Measurements from ENCODE around the gene PLA2G4F.

PLA2G4F gene

DNA sequence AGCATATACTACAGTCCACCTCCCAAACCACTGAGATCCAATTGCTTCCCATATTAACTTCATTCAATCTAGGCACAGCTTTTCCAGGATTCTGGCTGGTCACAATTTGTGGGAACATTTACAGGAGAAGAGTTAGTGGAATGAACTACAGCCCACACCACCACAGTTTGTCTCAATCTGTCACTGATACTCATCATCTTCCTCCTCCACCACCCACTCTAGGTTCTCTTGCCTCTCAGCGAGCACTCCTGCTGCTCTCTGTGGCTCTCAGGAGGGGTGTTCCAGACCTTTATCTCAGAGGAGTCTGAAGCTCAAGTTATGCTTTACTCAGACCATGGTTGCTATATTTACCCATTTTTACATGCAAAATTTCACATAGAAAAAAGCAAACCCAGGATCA lies 36.2 kb downstream of the PLA2G4F start:
- H3K27me3 ChIP-seq = no peaks in the 10 kb centered on the region
- DNase-seq = no peak
- H3K4me1 ChIP-seq = peaks cover 10% of the 10 kb centered on the region
- TF ChIP-seq, protein P1, sequence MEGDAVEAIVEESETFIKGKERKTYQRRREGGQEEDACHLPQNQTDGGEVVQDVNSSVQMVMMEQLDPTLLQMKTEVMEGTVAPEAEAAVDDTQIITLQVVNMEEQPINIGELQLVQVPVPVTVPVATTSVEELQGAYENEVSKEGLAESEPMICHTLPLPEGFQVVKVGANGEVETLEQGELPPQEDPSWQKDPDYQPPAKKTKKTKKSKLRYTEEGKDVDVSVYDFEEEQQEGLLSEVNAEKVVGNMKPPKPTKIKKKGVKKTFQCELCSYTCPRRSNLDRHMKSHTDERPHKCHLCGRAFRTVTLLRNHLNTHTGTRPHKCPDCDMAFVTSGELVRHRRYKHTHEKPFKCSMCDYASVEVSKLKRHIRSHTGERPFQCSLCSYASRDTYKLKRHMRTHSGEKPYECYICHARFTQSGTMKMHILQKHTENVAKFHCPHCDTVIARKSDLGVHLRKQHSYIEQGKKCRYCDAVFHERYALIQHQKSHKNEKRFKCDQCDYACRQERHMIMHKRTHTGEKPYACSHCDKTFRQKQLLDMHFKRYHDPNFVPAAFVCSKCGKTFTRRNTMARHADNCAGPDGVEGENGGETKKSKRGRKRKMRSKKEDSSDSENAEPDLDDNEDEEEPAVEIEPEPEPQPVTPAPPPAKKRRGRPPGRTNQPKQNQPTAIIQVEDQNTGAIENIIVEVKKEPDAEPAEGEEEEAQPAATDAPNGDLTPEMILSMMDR (IDR thresholded peaks at IDR 0.05; ENCODE audit: low read depth, low read length) = no peak
- no peaks in the 10 kb centered on the region for H3K9me3 ChIP-seq
- no peak overlapping the region for H3K4me3 ChIP-seq (ENCODE audit: low read depth, low read length)
- H3K36me3 ChIP-seq = no peaks in the 10 kb centered on the region

DNA sequence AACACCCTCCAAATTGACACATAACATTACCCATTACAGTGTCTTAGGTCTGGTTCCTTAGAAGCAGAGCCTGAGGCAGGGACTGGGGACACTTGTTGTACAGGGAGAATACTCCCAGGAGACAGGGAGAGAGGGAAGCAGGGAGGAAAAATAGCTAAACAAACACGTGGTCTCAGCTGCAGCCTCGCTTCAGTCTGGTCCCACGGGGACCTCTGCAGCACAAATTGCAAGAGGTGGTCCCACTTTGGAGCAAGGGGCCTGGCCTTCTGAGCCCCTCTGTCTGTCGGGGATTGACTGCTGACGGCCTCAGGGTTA lies 37.0 kb downstream of the PLA2G4F start:
- Histone ChIP-seq H3K9me3 (no peaks in the 10 kb centered on the region), H3K4me3 (ENCODE audit: low read depth, low read length) (peak overlapping the region; percentile 29), H3K27me3 (no peaks in the 10 kb centered on the region), H3K4me1 (peaks cover 10% of the 10 kb centered on the region), H3K36me3 (no peaks in the 10 kb centered on the region)
- TF ChIP-seq, protein P1 (IDR thresholded peaks at IDR 0.05; ENCODE audit: low read depth, low read length) = no peak
- no peak for DNase-seq

DNA sequence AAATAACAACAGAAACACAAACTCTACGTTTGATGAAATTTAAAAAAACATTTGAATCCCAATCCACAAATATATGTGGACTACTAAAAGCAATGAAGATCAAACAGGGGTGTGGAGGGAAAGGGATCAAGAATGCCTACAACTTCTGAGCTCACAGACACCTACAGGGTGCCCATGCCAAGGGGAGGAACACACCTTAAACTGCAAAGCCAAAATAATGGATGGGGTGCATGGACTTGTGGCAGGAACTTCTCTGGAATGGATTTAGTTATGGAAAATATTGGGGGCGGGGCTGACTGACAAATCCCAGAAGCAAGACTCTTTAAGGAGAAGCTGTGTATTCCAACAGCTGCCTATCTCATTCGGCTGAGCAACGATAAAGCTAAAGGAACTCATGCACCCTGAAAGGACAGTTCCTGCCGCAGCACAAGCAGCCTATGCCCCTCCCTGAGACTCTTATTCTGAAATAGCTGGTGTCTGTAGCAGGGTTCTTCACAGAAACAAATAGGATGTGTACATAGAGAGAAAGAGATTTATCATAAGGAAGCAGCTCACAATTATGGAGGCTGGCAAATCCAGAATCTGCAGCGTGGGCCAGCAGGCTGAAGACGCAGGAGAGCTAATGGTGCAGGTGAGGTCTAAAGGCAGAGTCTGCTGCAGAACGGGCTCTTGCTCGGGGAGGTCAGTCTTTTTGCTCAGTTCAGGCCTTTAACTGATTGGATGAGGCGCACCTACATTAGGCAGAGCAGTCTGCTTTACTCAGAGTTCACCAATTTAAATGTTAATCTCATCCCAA lies 37.6 kb downstream of the PLA2G4F start:
- peaks cover 10% of the 10 kb centered on the region for H3K4me1 ChIP-seq
- H3K27me3 ChIP-seq = no peaks in the 10 kb centered on the region
- TF ChIP-seq, protein P1 (IDR thresholded peaks at IDR 0.05; ENCODE audit: low read depth, low read length) = no peak
- H3K36me3 ChIP-seq = no peaks in the 10 kb centered on the region
- no peaks in the 10 kb centered on the region for H3K9me3 ChIP-seq
- peak overlapping the region; percentile 29 for H3K4me3 ChIP-seq (ENCODE audit: low read depth, low read length)
- DNase-seq = no peak

DNA sequence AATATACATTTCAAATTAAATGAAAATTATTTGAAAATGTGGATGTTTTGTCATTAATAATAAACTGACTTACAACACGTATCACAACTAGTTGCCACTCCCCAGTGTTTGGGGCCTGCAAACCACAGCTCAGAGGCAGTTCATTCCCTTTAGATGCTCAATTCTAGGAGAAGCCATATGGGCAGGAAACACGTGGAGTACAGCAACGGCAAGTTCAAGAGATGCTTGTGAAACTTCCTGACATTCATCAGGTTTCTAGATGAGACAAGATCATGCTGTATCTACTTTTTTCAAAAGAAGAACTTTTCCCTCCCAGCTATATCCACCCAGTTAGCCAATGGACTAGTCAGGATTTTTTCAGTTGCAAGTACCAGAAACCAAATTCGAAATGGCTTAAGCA lies 44.5 kb downstream of the PLA2G4F start:
- DNase-seq = no peak
- no peaks in the 10 kb centered on the region for H3K27me3 ChIP-seq
- no peaks in the 10 kb centered on the region for H3K9me3 ChIP-seq
- H3K4me1 ChIP-seq = no peaks in the 10 kb centered on the region; the same call in 1 of the 2 replicates
- H3K4me3 ChIP-seq (ENCODE audit: low read depth, low read length) = no peak overlapping the region
- TF ChIP-seq, protein P1 (IDR thresholded peaks at IDR 0.05; ENCODE audit: low read depth, low read length) = no peak
- no peaks in the 10 kb centered on the region for H3K36me3 ChIP-seq

DNA sequence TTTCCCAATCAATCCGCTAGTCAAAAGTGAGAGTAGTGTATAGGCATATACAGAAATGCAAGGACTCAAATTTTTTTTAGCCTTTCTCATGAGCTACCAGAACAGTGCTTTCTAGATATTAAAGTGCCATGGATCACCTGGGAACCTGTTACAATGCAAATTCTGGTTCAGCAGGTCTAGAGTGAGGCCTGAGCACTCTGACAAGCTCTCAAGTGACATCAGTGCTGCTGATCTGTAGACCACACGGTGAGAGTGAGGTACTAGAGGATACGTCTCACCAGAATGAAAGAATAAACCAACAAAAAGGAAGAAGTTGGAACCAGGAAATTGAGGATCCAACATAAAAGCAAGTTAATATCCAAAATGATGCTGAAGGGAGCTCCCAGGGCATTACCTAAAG lies 46.1 kb downstream of the PLA2G4F start:
- H3K9me3 ChIP-seq = no peaks in the 10 kb centered on the region
- no peak overlapping the region for H3K4me3 ChIP-seq (ENCODE audit: low read depth, low read length)
- no peaks in the 10 kb centered on the region for H3K36me3 ChIP-seq
- no peak for DNase-seq
- no peaks in the 10 kb centered on the region for H3K27me3 ChIP-seq
- TF ChIP-seq, protein P1 (IDR thresholded peaks at IDR 0.05; ENCODE audit: low read depth, low read length) = no peak
- H3K4me1 ChIP-seq = no peaks in the 10 kb centered on the region; the same call in 1 of the 2 replicates

DNA sequence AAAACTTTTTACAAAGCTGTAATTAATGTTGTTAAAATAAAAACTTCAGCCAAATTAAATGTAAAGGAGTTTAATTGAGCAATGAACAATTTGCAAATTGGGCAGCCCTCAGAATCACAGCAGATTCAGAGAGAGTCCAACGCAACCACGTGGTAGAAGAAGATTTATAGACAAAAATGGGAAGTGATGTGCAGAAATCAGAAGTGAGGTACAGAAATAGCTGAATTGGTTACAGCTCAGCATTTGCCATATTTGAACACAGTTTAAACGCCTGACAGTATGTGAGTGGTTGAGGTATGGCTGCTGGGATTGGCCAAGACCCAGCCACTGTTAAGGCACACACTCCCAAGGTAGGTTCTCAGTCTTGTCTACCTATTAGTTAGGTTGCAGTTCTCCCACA lies 47.6 kb downstream of the PLA2G4F start:
- H3K9me3 ChIP-seq = no peaks in the 10 kb centered on the region
- H3K36me3 ChIP-seq = no peaks in the 10 kb centered on the region
- no peaks in the 10 kb centered on the region for H3K27me3 ChIP-seq
- H3K4me3 ChIP-seq (ENCODE audit: low read depth, low read length) = no peak overlapping the region
- TF ChIP-seq, protein P1 (IDR thresholded peaks at IDR 0.05; ENCODE audit: low read depth, low read length) = no peak
- no peak for DNase-seq
- no peaks in the 10 kb centered on the region; the same call in 1 of the 2 replicates for H3K4me1 ChIP-seq

Data from BE2C (cell line).